Coronary artery (tissue), 2 donors: ENCODE data around the gene PTBP2.

ENCODE experiments used
- DNase-seq: peaks from one replicate; pipeline ENCODE4 v3.0.0-alpha.2; 2017; ENCODE audit warnings: low spot score
- H3K27ac ChIP-seq, 2 donors: fragments of 200-600 bp; sonication (generic); one replicate each; pipeline ENCODE4 v1.5.1; 2016 to 2019
- H3K4me3 ChIP-seq: fragments of 200-600 bp; sonication (generic); 2 replicates; pipeline ENCODE4 v1.5.1; 2016; ENCODE audit warnings: mild to moderate bottlenecking, moderate library complexity
- TF ChIP-seq, protein P1 (sequence below): fragments of 200-600 bp; sonication (generic); IDR thresholded peaks from one replicate; pipeline ENCODE4 v1.5.1; 2019; ENCODE audit warnings: antibody characterized with exemption

The PTBP2 gene, protein sequence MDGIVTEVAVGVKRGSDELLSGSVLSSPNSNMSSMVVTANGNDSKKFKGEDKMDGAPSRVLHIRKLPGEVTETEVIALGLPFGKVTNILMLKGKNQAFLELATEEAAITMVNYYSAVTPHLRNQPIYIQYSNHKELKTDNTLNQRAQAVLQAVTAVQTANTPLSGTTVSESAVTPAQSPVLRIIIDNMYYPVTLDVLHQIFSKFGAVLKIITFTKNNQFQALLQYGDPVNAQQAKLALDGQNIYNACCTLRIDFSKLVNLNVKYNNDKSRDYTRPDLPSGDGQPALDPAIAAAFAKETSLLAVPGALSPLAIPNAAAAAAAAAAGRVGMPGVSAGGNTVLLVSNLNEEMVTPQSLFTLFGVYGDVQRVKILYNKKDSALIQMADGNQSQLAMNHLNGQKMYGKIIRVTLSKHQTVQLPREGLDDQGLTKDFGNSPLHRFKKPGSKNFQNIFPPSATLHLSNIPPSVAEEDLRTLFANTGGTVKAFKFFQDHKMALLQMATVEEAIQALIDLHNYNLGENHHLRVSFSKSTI

DNA sequence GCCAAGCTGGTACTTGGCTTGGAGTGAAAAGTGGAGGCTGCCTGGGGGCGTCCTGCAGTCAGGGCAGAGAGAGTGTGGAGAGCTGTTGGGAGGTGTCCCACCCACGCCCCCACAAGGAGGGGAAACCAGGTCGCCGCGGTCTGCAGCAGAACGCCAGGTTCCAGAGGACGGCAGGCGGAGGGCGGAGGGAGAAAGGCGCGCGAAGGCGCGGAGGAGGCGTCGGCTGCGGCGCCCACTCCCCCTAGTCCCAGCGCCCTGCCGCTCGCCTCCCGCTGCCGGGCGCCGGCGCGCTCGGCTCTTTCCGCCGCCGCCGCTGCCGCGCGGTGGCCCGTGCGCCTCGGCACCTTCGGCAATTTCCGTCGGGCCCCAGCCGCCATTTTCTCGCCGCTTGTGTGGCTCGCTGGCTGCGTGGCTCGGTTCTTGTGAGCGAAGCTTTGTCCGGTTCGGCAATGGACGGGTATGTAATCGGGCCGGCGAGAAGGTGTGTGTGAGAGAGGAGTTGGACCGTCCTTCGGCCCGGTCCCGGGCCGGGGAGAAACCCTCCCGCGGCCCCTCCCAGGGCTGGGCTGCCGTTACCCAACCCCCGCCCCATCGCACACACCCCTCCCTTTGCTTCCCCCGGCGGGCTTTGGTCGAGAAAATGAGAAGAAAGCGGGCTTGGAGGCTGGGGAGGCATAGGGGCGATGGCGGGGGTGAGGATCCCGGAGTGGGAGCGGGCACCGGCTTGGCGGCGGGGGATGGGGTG is at the start of gene PTBP2:
Gene PTBP2 (plus strand): TSS at position 369 of the 745 bp plus-strand sequence. CDS start 81 bp downstream, at position 450.
- H3K4me3 ChIP-seq = peak within 1 kb of the TSS; percentile 99
- DNase-seq = peak; percentile 86
- TF ChIP-seq, protein P1, sequence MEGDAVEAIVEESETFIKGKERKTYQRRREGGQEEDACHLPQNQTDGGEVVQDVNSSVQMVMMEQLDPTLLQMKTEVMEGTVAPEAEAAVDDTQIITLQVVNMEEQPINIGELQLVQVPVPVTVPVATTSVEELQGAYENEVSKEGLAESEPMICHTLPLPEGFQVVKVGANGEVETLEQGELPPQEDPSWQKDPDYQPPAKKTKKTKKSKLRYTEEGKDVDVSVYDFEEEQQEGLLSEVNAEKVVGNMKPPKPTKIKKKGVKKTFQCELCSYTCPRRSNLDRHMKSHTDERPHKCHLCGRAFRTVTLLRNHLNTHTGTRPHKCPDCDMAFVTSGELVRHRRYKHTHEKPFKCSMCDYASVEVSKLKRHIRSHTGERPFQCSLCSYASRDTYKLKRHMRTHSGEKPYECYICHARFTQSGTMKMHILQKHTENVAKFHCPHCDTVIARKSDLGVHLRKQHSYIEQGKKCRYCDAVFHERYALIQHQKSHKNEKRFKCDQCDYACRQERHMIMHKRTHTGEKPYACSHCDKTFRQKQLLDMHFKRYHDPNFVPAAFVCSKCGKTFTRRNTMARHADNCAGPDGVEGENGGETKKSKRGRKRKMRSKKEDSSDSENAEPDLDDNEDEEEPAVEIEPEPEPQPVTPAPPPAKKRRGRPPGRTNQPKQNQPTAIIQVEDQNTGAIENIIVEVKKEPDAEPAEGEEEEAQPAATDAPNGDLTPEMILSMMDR = no peak
- peak within 1 kb of the TSS; percentile 88 to 99 for H3K27ac ChIP-seq

DNA sequence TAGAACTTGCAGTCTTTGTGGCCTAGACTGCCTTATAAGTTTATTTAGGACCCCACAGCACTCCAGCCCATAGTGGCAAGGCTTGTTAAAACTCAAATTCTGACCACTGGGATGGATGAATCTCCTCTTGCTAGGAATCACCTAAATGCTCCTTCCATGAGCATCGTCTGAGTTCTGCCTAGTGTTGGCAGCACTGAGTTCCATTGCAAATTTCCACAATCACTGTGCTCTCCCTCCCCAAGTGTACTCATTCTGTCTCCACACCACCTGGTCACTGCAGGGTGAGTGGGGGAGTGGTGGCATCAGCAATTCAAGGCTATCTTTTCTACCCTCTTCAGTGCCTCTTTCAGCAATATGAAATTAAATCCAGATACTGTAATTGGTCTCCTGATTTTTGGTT is 46.7 kb upstream of the PTBP2 start:
- Histone ChIP-seq H3K27ac (no peak overlapping the region), H3K4me3 (no peak overlapping the region)
- TF ChIP-seq, protein P1 = no peak
- no peak for DNase-seq

DNA sequence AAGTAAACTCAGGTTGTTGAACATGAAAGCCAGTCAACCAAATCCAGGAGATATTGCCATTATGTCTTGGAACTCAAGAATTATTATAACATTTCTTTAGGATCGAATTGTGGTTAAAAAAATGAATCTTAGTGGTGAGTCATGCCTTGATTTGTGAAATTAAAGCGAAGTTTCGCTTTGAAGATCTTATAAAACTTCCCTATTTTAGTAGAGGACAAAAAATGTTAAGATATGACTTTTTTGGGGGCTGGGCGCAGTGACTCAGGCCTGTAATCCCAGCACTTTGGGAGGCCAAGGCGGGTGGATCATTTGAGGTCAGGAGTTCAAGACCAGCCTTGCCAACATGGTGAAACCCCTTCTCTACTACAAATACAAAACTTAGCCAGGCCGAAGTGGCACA is 39.5 kb upstream of the PTBP2 start:
- Histone ChIP-seq H3K4me3 (no peak overlapping the region), H3K27ac (no peak overlapping the region)
- DNase-seq = no peak
- TF ChIP-seq, protein P1 = no peak

DNA sequence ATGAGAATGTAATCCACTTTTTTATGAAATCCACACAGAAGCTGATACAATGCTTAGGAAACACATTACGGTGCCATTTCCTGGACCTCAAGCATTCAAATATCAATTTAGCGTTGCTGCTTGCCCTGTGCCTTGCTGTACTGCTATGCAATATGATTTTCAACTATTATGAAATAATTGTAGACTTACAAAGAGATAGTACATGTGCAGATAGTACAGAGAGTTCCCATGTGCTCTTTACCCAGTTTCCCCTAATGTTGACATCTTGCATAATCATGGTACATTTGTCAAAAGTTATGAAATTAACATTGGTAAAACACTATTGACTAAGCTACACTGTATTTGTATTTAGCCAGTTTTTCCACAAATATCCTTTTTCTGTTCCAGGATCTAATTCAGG is 37.7 kb upstream of the PTBP2 start:
- TF ChIP-seq, protein P1 = no peak
- H3K27ac ChIP-seq = no peak overlapping the region
- DNase-seq = no peak
- H3K4me3 ChIP-seq = no peak overlapping the region

DNA sequence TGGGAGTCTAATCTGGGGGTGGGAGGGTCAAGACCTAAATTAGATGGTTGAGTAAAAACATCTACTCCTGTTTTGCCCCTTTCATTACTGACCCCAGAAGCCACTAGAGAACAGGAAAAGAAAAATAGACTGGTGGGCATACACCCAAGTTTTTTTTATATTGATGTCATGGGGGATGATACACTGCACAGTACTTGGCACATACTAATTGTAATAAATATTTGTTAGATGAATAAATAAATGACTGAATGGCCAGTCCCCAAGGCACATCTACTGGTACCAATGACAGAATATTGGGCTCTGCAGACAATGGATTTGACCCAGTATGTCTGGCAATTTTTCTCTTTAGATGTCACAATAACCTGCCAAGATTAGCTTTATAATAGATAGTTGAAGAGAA is 36.8 kb upstream of the PTBP2 start:
- H3K27ac ChIP-seq = no peak overlapping the region
- no peak overlapping the region for H3K4me3 ChIP-seq
- DNase-seq = no peak
- TF ChIP-seq, protein P1 = no peak

DNA sequence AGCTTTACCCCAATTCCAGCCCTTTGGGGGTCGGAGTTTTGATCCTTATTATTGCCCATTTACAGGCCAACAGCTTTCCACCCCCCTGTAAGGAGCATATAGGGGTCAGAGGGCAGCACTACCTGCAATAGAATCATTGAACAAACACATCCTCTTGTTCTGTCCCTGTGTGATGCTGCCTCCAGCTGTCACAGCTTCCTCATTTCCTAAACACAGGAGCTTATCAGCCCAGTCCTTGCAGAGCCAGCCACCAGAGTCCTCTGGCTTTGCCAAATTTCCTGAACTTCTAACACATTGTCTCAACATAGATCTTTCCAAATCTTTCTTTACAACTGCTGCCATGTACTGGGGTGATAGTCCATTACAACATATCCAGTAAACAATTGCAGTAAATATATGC is 32.8 kb upstream of the PTBP2 start:
- no peak for DNase-seq
- TF ChIP-seq, protein P1 = no peak
- Histone ChIP-seq H3K27ac (no peak overlapping the region), H3K4me3 (no peak overlapping the region)
